ENCODE measurements around the gene PHF5A.

DNA sequence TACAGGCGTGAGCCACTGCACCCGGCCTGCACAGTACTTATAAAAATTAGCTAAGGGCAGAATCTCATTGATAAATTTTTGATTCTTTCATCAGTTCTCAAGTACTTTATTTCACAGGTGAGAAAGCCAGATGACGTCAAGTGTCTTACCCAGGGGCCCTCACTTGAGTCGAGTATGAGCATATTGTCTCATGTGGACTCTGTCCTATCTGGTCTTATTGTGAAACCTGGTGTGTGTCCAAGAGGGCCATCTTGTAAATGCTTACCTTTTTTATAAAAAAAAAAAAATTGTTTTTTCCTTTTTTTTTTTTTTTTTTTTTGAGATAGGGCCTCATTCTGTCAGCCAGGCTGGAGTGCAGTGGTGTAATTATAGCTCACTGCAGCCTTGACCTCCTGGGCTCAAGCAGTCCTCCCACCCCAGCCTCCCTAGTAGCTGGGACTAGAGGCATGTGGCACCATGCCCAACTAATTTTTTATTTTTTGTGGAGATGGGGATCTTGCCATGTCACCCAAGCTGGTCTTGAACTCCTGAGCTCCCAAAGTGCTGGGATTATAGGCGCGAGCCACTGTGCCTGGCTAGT lies 6.5 kb upstream of the PHF5A start:
- no peak for TF ChIP-seq POLR2A (IDR thresholded peaks at IDR 0.05; ENCODE audit: low read depth, low read length)
- TF ChIP-seq, protein P1, sequence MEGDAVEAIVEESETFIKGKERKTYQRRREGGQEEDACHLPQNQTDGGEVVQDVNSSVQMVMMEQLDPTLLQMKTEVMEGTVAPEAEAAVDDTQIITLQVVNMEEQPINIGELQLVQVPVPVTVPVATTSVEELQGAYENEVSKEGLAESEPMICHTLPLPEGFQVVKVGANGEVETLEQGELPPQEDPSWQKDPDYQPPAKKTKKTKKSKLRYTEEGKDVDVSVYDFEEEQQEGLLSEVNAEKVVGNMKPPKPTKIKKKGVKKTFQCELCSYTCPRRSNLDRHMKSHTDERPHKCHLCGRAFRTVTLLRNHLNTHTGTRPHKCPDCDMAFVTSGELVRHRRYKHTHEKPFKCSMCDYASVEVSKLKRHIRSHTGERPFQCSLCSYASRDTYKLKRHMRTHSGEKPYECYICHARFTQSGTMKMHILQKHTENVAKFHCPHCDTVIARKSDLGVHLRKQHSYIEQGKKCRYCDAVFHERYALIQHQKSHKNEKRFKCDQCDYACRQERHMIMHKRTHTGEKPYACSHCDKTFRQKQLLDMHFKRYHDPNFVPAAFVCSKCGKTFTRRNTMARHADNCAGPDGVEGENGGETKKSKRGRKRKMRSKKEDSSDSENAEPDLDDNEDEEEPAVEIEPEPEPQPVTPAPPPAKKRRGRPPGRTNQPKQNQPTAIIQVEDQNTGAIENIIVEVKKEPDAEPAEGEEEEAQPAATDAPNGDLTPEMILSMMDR (IDR thresholded peaks at IDR 0.05; ENCODE audit: extremely low read depth in 1 of 2, insufficient read depth in 1 of 2, low read depth in 1 of 2, low read length in 2 of 2) = no peak
- TF ChIP-seq EZH2 (IDR thresholded peaks at IDR 0.05; ENCODE audit: borderline replicate concordance, low read depth, low read length, severe bottlenecking) = no peak
- no peak for TF ChIP-seq POLR2AphosphoS5 (IDR thresholded peaks at IDR 0.05; ENCODE audit: insufficient read depth, low read depth, low read length)
- no peak for TF ChIP-seq MAX (IDR thresholded peaks at IDR 0.05; ENCODE audit: insufficient read depth, insufficient read length)
- TF ChIP-seq MYC (IDR thresholded peaks at IDR 0.05; ENCODE audit: low read depth, low read length) = no peak
- no peak for TF ChIP-seq JUN (IDR thresholded peaks at IDR 0.05; ENCODE audit: borderline replicate concordance, insufficient read depth, insufficient read length, low read depth)

Measured in endothelial cell of umbilical vein (primary cell).